GM12872 (cell line): Measurements from ENCODE around the gene STAT6.

ENCODE experiments used
- CTCF ChIP-seq: IDR thresholded peaks from 3 replicates; pipeline ENCODE4 v1.5.1; 2011; ENCODE audit warnings: low read depth, mild to moderate bottlenecking, low read length, moderate library complexity; ENCODE audit not compliant: insufficient read depth

STAT6 gene, protein sequence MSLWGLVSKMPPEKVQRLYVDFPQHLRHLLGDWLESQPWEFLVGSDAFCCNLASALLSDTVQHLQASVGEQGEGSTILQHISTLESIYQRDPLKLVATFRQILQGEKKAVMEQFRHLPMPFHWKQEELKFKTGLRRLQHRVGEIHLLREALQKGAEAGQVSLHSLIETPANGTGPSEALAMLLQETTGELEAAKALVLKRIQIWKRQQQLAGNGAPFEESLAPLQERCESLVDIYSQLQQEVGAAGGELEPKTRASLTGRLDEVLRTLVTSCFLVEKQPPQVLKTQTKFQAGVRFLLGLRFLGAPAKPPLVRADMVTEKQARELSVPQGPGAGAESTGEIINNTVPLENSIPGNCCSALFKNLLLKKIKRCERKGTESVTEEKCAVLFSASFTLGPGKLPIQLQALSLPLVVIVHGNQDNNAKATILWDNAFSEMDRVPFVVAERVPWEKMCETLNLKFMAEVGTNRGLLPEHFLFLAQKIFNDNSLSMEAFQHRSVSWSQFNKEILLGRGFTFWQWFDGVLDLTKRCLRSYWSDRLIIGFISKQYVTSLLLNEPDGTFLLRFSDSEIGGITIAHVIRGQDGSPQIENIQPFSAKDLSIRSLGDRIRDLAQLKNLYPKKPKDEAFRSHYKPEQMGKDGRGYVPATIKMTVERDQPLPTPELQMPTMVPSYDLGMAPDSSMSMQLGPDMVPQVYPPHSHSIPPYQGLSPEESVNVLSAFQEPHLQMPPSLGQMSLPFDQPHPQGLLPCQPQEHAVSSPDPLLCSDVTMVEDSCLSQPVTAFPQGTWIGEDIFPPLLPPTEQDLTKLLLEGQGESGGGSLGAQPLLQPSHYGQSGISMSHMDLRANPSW

DNA sequence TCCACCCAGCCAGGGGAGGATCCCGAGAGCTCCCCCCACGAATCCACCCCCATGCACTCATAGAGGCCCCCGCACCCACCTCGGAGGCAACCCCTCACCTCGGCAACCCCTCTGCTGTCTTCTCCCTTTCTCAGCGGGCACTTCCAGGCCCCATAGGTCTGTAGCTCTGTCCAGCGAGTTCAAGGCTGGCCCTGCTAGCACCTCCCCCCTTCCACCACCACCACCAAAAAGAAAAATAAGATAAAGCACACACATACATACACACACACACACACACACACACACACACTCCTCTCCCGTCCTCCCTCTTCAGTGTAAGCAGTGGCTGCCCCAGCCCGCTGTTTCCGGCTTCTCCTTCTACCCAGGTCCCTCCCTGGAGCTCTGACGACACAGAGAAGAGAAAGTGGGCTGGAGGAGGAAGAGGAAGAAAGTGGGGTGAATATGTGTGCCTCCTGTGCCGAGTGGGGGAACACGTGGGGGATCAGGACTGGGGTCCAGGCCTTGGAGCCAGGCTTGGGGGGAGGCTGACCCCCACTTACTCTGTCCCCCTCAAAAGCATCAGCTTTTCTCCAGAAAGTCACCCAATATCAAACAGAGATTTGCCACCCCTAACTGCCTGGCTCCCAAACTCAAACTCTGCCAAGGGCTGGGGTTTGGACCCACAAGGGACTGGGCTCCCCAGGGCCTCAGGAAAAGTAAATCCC is at the start of gene STAT6:
Gene STAT6 (minus strand): TSS at position 332 of the 704 bp plus-strand sequence. CDS start 3,084 bp downstream, outside the sequence.
- TF ChIP-seq CTCF, result no peak

DNA sequence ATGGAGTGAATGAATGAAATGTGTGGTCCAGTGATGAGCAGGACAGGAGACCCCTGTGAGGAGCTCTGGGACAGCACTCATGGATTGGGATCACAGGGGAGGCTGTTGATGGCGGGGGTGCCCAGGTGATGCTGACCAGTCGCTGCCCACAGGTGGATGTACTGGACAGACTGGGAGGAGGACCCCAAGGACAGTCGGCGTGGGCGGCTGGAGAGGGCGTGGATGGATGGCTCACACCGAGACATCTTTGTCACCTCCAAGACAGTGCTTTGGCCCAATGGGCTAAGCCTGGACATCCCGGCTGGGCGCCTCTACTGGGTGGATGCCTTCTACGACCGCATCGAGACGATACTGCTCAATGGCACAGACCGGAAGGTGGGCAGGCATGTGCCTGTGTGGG is 49.6 kb upstream of the STAT6 start:
- no peak for TF ChIP-seq CTCF

- TF ChIP-seq CTCF, result no peak
Observed at GRCh38 chr12:57160040-57160439, 48.9 kb upstream of the STAT6 start.

DNA sequence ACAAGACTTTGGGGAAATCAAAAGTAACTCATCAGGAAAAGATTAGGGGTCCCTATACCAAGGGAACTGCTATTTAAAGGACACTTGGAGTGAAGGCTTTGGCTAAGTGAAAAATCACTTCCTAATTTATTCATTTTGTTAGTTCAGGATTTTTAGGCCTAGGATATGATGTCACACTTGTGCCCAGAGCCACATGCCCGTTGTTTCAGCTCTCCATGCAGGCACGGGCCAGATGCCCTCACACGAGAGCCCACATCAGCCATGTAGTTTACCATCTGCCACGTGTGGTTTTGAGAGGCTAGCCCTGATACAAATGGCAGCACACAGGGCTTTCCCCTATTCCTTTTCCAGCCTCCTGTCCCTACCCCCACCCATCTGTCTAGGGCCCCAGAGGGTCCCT is 48.1 kb upstream of the STAT6 start:
- no peak for TF ChIP-seq CTCF

- no peak for TF ChIP-seq CTCF
Observed at GRCh38 chr12:57158665-57159064, 47.5 kb upstream of the STAT6 start.

DNA sequence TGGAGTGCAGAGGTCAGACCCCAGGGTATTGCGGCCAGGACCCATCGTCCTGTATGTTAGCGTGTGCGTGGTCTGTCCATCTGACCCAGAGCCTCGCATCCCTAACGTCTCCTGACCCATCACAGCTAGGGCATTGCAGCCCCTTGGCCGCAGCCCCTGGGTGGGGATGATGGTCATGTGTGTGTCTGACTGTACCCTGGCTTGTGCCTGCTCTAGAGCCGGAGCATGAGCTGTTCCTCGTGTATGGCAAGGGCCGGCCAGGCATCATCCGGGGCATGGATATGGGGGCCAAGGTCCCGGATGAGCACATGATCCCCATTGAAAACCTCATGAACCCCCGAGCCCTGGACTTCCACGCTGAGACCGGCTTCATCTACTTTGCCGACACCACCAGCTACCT is 47.0 kb upstream of the STAT6 start:
- TF ChIP-seq CTCF, result no peak
